ENCODE data around the gene CHMP2B.

DNA sequence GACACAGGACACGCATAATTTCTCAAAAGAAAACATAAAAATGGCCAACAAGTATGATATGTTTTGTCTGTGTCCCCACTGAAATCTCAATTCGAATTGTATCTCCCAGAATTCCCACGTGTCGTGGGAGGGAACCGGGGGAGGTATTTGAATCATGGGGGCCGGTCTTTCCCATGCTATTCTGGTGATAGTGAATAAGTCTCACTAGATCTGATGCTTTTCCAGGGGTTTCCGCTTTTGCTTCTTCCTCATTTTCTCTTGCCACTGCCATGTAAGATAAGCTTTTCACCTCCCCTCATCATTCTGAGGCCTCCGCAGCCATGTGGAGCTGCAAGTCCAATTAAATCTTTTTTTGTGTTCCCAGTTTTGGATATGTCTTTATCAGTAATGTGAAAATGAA, 61.3 kb downstream of the CHMP2B start:
- TF ChIP-seq, protein P1, sequence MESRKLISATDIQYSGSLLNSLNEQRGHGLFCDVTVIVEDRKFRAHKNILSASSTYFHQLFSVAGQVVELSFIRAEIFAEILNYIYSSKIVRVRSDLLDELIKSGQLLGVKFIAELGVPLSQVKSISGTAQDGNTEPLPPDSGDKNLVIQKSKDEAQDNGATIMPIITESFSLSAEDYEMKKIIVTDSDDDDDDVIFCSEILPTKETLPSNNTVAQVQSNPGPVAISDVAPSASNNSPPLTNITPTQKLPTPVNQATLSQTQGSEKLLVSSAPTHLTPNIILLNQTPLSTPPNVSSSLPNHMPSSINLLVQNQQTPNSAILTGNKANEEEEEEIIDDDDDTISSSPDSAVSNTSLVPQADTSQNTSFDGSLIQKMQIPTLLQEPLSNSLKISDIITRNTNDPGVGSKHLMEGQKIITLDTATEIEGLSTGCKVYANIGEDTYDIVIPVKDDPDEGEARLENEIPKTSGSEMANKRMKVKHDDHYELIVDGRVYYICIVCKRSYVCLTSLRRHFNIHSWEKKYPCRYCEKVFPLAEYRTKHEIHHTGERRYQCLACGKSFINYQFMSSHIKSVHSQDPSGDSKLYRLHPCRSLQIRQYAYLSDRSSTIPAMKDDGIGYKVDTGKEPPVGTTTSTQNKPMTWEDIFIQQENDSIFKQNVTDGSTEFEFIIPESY (IDR thresholded peaks at IDR 0.05; ENCODE audit: extremely low read depth, insufficient replicate concordance, low read length): no peak
- TF ChIP-seq, protein P2, sequence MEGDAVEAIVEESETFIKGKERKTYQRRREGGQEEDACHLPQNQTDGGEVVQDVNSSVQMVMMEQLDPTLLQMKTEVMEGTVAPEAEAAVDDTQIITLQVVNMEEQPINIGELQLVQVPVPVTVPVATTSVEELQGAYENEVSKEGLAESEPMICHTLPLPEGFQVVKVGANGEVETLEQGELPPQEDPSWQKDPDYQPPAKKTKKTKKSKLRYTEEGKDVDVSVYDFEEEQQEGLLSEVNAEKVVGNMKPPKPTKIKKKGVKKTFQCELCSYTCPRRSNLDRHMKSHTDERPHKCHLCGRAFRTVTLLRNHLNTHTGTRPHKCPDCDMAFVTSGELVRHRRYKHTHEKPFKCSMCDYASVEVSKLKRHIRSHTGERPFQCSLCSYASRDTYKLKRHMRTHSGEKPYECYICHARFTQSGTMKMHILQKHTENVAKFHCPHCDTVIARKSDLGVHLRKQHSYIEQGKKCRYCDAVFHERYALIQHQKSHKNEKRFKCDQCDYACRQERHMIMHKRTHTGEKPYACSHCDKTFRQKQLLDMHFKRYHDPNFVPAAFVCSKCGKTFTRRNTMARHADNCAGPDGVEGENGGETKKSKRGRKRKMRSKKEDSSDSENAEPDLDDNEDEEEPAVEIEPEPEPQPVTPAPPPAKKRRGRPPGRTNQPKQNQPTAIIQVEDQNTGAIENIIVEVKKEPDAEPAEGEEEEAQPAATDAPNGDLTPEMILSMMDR (IDR thresholded peaks at IDR 0.05 in 2 of 3, conservative IDR thresholded peaks at IDR 0.05 in 1 of 3; ENCODE audit: borderline replicate concordance in 1 of 3, insufficient read depth in 1 of 3, low read depth in 2 of 3, low read length in 2 of 3): no peak
- TF ChIP-seq POLR2A (IDR thresholded peaks at IDR 0.05; ENCODE audit: borderline replicate concordance, extremely low read depth, insufficient read depth, insufficient read length) (no peak), SRF (IDR thresholded peaks at IDR 0.05; ENCODE audit: low read depth) (no peak), SP1 (IDR thresholded peaks at IDR 0.05; ENCODE audit: low read depth) (no peak), EZH2 (IDR thresholded peaks at IDR 0.05) (no peak), POLR2AphosphoS5 (IDR thresholded peaks at IDR 0.05; ENCODE audit: low read depth, low read length) (no peak), YY1 (IDR thresholded peaks at IDR 0.05; ENCODE audit: extremely low read depth, insufficient replicate concordance, low read depth, low read length) (no peak), EZH2phosphoT487 (IDR thresholded peaks at IDR 0.05; ENCODE audit: borderline replicate concordance) (no peak), CBX3 (IDR thresholded peaks at IDR 0.05; ENCODE audit: low read depth) (no peak)

All from HCT116 (cell line).